HUES64 (cell line): ENCODE measurements around the gene CENPT.
A peak's percentile ranks its signal among the peaks of the same experiment; 100 is the strongest.

Experiments
- H3K27ac ChIP-seq: 2 replicates; pipeline ENCODE4 v1.7.0; 2013; ENCODE audit warnings: low read depth, low read length, inconsistent platforms
- H3K27me3 ChIP-seq: 2 replicates; pipeline ENCODE4 v1.6.1; 2013; ENCODE audit warnings: mild to moderate bottlenecking, low read length; ENCODE audit not compliant: insufficient read depth
- H3K36me3 ChIP-seq: 2 replicates; pipeline ENCODE4 v1.6.1; 2013; ENCODE audit warnings: mild to moderate bottlenecking, low read length; ENCODE audit not compliant: insufficient read depth
- H3K4me1 ChIP-seq: 2 replicates; pipeline ENCODE4 v1.6.1; 2013; ENCODE audit warnings: mild to moderate bottlenecking, low read length, moderate library complexity; ENCODE audit not compliant: insufficient read depth
- H3K4me3 ChIP-seq: 2 replicates; pipeline ENCODE4 v1.5.1; 2013; ENCODE audit warnings: mild to moderate bottlenecking, low read length, moderate library complexity
- H3K9ac ChIP-seq: 2 replicates; pipeline ENCODE4 v1.6.1; 2013; ENCODE audit warnings: mild to moderate bottlenecking, low read depth, low read length
- H3K9me3 ChIP-seq: 2 replicates; pipeline ENCODE4 v1.6.1; 2013; ENCODE audit warnings: low read depth, low read length; ENCODE audit not compliant: insufficient read depth
- WGBS: fragments of 150-250, 120-280 bp; methylation state at CpG from one replicate; pipeline ENCODE4 v1.1.7; 2013; ENCODE audit warnings: missing lambda C conversion rate; 5-methylcytosine and 5-hydroxymethylcytosine counted together

The CENPT gene

DNA sequence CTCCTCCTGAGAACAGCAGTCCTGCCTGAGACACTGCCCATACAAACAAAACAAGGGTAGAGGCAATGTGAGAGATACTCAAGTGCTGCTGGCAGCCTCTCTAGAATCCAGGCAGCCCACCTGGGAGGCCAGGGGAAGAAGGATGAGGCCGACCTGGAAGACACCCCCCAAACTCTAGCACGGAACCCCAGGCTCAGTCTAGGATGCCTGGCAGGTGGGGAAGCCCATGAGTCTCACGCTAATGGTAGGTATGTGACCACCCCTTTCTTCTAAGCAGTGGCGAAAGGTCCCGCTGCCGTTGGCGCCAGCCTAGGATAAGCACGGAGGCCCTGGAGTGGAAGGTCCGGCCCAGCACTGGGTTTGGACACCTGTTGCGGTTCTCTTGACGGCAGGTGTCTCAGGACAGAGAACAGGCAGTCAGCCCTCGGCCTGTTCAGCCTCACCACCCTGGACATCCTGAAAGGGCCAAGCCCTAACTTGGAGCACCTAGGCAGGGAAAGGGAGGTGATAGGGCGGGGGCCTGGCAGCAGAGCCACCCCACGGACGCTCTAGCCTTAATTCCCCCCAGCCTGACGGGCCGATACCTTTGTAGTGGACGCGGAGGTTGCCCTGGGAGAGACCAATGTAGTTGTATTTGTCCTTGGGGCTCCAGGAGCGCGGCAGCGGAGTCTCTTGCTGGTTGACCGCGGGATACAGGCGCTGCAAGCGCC lies 41.6 kb downstream of the CENPT start:
- peaks cover 22% of the 10 kb centered on the region for H3K36me3 ChIP-seq
- 2% methylated on average over 26 of the region's 26 CpGs for WGBS
- H3K27ac ChIP-seq = peak overlapping the region; percentile 61
- no peaks in the 10 kb centered on the region for H3K9me3 ChIP-seq
- peak overlapping the region; percentile 88 for H3K9ac ChIP-seq
- H3K4me3 ChIP-seq = peak overlapping the region; percentile 97
- H3K27me3 ChIP-seq = no peaks in the 10 kb centered on the region
- H3K4me1 ChIP-seq = peaks cover 9% of the 10 kb centered on the region; the same call in 1 of the 2 replicates

DNA sequence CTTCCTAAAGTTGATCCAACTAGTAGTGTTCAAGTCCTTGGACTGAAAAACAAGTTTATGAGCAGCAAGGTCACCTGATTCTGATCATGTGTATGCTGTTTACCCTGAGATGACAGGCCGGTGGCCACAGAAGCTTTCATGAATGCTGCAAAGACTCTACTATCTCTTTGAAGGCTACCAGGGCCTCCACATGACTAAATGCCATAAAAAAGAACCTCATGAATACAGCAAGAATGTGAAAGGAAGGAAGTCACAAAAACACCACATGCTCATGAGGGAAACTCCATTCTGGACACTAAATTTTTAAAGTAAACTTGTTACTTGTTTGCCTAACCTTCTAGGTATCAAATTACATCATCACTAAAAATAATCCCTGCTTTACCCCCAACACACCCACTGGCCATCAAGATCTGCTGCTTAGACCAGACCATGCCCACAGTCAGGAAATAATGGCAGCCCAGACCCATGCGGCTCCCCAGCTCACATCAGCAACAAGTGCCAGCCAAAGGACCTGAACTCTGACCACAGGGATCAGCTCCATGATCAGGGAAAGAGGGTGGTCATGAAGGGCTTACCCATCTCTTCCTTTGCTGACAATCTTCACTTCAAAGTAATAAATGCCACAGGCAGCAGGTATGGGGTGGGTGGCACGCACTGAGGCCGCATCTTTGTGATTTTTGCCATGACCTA lies 42.5 kb downstream of the CENPT start:
- Histone ChIP-seq H3K27ac (no peak overlapping the region), H3K27me3 (no peaks in the 10 kb centered on the region), H3K9ac (no peak overlapping the region), H3K4me3 (peak overlapping the region; percentile 97), H3K9me3 (no peaks in the 10 kb centered on the region), H3K4me1 (peaks cover 9% of the 10 kb centered on the region; the same call in 1 of the 2 replicates), H3K36me3 (peaks cover 26% of the 10 kb centered on the region)
- 96% methylated on average over 4 of the region's 4 CpGs for whole genome bisulfite sequencing

DNA sequence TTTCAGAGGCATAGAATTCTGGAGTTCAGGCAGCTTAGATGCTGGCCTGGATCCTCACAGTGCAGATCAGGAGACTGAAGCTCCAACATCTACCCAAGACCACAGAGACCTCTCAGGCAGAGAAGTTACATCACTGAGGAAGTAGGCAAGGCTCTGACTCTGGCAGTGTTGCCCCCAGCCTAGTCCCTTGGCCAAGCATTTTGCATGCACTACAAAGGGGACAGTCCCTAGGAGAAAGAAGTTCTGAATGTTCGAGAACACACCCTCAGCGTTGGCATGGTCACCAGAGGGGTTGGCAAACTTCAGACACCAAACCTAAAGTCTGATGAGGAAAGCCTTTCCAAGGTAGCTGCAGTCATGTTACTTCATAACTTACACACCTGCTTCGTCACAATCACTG lies 43.6 kb downstream of the CENPT start:
- no peaks in the 10 kb centered on the region for H3K9me3 ChIP-seq
- H3K27me3 ChIP-seq = no peaks in the 10 kb centered on the region
- H3K9ac ChIP-seq = no peak overlapping the region
- H3K36me3 ChIP-seq = peaks cover 26% of the 10 kb centered on the region
- peaks cover 9% of the 10 kb centered on the region; the same call in 1 of the 2 replicates for H3K4me1 ChIP-seq
- H3K4me3 ChIP-seq = no peak overlapping the region
- no peak overlapping the region for H3K27ac ChIP-seq
- 96% methylated on average over 2 of the region's 3 CpGs for WGBS

DNA sequence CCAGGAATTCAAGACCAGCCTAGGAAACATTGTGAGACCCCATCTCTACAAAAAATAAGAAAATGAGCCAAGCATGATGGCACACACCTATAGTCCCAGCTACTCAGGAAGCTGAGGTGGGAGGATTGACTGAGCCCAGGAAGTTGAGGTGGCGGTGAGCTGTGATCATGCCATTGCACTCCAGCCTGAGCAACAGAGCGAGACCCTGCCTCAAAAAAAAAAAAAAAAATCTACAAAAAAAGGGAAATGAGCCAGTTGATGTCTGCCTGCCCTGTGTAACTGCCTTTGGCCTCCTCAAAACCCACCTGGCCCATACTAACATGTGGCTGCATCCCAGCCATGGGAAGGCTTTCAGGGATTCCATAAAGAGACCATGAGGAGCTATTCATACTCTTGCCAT lies 45.6 kb downstream of the CENPT start:
- Histone ChIP-seq H3K9me3 (no peaks in the 10 kb centered on the region), H3K4me3 (no peak overlapping the region), H3K4me1 (peaks cover 6% of the 10 kb centered on the region; the same call in 1 of the 2 replicates), H3K36me3 (peaks cover 26% of the 10 kb centered on the region), H3K27ac (no peak overlapping the region), H3K9ac (no peak overlapping the region), H3K27me3 (no peaks in the 10 kb centered on the region)
- WGBS = 100% methylated on average over 2 of the region's 2 CpGs

DNA sequence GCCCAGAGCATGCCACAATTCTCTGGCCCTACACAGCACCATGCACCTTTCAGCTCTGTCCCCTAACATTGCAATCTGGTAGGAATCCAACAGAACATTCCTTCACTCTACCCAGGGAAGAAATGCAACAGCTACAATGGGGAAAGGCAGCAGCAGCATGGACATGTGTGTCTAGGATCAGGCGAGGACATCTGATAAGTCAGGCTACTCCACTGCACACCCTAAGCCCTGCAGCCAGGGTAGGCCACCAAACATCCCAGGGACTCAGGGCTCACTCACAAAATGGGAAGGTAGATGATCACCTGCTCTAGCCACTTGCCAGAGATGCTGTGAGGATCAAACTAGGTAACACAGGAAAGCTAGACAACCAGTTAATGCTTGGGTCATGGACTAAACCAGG lies 46.3 kb downstream of the CENPT start:
- no peak overlapping the region for H3K9ac ChIP-seq
- H3K27me3 ChIP-seq = no peaks in the 10 kb centered on the region
- WGBS = 97% methylated on average over 1 of the region's 1 CpG
- H3K4me1 ChIP-seq = peaks cover 6% of the 10 kb centered on the region; the same call in 1 of the 2 replicates
- no peak overlapping the region for H3K27ac ChIP-seq
- no peaks in the 10 kb centered on the region for H3K9me3 ChIP-seq
- H3K36me3 ChIP-seq = peaks cover 26% of the 10 kb centered on the region
- H3K4me3 ChIP-seq = no peak overlapping the region

DNA sequence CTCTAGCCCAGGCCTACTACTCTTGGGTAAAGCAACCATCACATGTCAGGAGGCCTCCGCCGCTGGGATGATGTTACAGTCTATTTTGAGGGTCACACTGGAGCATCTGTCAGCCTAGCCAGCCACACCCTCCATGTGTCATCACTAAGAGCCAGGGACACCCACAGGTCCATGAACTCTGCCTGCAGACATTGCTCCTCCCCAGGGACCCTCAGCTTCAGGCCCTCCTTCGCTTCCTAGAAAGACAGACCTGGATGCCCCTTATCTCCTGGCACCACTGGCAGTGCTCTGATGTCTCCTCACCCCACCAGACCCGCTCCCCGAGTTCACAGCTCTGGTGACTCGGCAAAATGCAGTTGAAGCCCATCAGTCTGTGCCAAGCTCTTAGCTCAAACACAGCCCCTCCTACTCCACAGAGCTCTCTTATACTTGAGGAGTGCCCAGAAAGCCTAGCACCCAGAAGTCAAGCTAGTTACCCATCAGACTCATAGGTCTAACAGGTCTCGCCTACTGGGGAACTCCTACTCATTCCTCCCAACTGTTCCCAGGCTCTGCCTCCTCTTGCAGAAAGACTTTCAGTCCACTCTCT lies 47.1 kb downstream of the CENPT start:
- H3K27ac ChIP-seq = no peak overlapping the region
- WGBS = 85% methylated on average over 7 of the region's 7 CpGs
- H3K4me3 ChIP-seq = no peak overlapping the region
- peaks cover 4% of the 10 kb centered on the region; the same call in 1 of the 2 replicates for H3K4me1 ChIP-seq
- no peaks in the 10 kb centered on the region for H3K27me3 ChIP-seq
- no peak overlapping the region for H3K9ac ChIP-seq
- H3K9me3 ChIP-seq = no peaks in the 10 kb centered on the region
- peaks cover 26% of the 10 kb centered on the region for H3K36me3 ChIP-seq

DNA sequence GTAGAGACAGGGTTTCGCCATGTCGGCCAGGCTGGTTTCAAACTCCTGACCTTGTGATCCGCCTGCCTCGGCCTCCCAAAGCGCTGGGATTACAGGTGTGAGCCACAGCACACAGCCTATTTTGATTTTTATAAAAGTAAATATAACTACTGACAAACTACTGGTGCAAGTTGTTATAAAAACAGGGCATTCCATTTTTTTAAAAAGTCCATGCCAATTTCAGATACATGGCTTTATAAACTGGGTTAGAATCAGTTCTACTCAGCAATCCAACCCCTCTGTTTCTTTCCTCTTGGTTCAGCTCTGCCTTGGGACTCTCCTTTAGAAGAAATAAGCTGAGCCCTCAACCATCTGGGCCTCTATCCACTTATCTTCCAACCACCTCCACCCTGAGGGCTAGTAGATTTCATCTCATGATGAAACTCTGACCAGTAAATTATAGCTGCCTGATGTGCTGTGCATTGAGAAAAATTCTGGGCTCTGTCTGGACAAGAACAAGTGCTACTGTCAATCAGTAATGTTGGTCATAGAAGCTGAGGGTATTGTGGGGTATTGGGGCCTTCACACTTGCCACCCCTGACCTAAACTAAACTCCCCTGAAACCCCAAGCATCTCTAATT lies 51.3 kb downstream of the CENPT start:
- no peak overlapping the region for H3K9ac ChIP-seq
- peaks cover 7% of the 10 kb centered on the region for H3K36me3 ChIP-seq
- no peak overlapping the region for H3K27ac ChIP-seq
- no peaks in the 10 kb centered on the region for H3K9me3 ChIP-seq
- no peaks in the 10 kb centered on the region for H3K27me3 ChIP-seq
- no peaks in the 10 kb centered on the region for H3K4me1 ChIP-seq
- no peak overlapping the region for H3K4me3 ChIP-seq
- 89% methylated on average over 5 of the region's 5 CpGs for WGBS

DNA sequence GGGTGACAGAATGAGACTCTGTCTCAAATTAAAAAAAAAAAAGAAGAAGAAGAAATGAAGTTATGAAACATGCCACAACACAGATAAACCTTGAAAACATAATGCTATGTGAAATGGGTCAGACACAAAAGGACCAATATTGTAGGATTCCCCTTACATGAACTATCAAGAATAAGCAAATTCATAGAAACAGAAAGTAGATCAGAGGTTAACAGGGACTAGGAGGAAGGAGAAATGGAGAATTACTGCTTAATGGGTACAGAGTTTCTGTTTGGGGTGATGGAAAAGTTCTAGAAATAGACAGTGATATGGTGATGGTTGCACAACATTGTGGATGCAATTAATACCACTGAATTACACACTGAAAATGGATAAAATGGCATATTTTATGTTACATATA lies 57.4 kb downstream of the CENPT start:
- Histone ChIP-seq H3K27ac (no peak overlapping the region), H3K36me3 (no peaks in the 10 kb centered on the region), H3K9ac (no peak overlapping the region), H3K9me3 (no peaks in the 10 kb centered on the region), H3K4me1 (no peaks in the 10 kb centered on the region), H3K27me3 (no peaks in the 10 kb centered on the region), H3K4me3 (no peak overlapping the region)

DNA sequence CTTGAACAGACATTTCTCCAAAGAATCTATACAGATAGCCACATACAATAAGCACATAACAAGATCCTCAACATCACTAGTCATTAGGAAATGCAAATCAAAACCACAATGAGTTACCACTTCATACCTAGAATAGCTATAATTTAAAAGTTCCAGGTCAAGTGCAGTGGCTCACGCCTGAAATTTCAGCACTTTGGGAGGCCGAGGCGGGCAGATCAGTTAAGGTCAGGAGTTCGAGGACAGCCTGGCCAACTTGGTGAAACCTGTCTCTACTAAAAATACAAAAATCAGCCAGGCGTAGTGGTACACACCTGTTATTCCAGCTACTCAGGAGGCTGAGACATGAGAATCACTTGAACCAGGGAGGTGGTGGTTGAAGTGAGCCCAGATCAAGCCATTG lies 61.0 kb downstream of the CENPT start:
- no peaks in the 10 kb centered on the region for H3K9me3 ChIP-seq
- H3K27me3 ChIP-seq = no peaks in the 10 kb centered on the region
- WGBS = 96% methylated on average over 5 of the region's 5 CpGs
- no peaks in the 10 kb centered on the region for H3K36me3 ChIP-seq
- no peak overlapping the region for H3K4me3 ChIP-seq
- H3K27ac ChIP-seq = no peak overlapping the region
- H3K4me1 ChIP-seq = no peaks in the 10 kb centered on the region
- no peak overlapping the region for H3K9ac ChIP-seq

DNA sequence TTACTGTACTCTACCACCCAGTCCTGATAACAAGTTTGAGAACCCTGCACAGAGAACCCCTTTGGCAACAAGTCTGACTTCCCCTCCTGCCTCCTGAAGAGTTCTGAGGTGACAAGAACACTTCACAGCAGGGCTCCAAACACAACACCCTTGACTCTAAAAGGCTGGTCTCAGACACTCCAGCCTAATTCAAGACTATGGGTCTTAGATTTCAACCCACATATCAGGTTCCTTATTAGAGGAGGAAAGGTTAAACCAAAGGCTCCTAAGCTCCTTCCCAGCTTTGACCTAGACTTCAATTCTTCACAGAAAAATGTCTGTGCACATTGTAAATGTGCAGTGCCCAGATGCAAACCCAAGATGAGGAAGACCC lies 64.2 kb downstream of the CENPT start:
- no peak overlapping the region for H3K9ac ChIP-seq
- no peaks in the 10 kb centered on the region for H3K4me1 ChIP-seq
- H3K27me3 ChIP-seq = no peaks in the 10 kb centered on the region
- no peak overlapping the region for H3K4me3 ChIP-seq
- no peak overlapping the region for H3K27ac ChIP-seq
- no peaks in the 10 kb centered on the region for H3K36me3 ChIP-seq
- H3K9me3 ChIP-seq = no peaks in the 10 kb centered on the region
